Lower lobe of right lung (tissue), 2 donors: ENCODE results near the gene ALDH1B1. TPM values are rescaled to one million over a fixed set of nuclear protein-coding genes. Genes with fewer than 3 reads are reported as not detected.

Source experiments
- ATAC-seq, 2 donors: fragments of 200-7000 bp; cut with Tn5 transposase; one replicate each; pipeline ENCODE4 v1.9.1; 2020 to 2022; ENCODE audit warnings: mild to moderate bottlenecking in 2 of 2, moderate library complexity in 2 of 2
- DNase-seq: peaks from one replicate; pipeline ENCODE4 v3.0.0-alpha.2; 2020
- H3K27ac ChIP-seq: fragments of 200-600 bp; one replicate; pipeline ENCODE4 v1.8.0; 2022
- H3K27me3 ChIP-seq: fragments of 200-600 bp; one replicate; pipeline ENCODE4 v1.8.0; 2022; ENCODE audit warnings: low read depth
- H3K36me3 ChIP-seq: fragments of 200-600 bp; one replicate; pipeline ENCODE4 v1.8.0; 2022; ENCODE audit warnings: mild to moderate bottlenecking
- H3K4me1 ChIP-seq: fragments of 200-600 bp; one replicate; pipeline ENCODE4 v1.8.0; 2022
- H3K4me3 ChIP-seq: fragments of 200-600 bp; one replicate; pipeline ENCODE4 v1.8.0; 2022; ENCODE audit warnings: mild to moderate bottlenecking
- H3K9me3 ChIP-seq: fragments of 200-600 bp; one replicate; pipeline ENCODE4 v1.8.0; 2022
- CTCF ChIP-seq: fragments of 200-600 bp; IDR thresholded peaks from one replicate; pipeline ENCODE4 v1.8.0; 2022; ENCODE audit warnings: antibody characterized with exemption, mild to moderate bottlenecking
- intact Hi-C: fragments of 100-400 bp; cut with DNase I; formaldehyde crosslinking; loops from one replicate; pipeline ENCODE4 v1.11.0; 2022
- total RNA-seq: library from RNA; stranded (reverse); fragmentation: NEBNext Ultra II Directional; extraction: Animal tissue kit (Norgen Biotek cat#: 25700); gene quantifications from one replicate; pipeline ENCODE4 v1.2.1, GENCODE V29; 2021
- donor health status: DM: no; HTN: yes; CAD: no; lungs with severe emphysema.

The ALDH1B1 gene
- total RNA-seq, 1 donor from 2014 or later = 10.8 TPM

- H3K4me3 ChIP-seq = no peak overlapping the region
- intact Hi-C loops = no loop called here
- H3K27ac ChIP-seq = no peak overlapping the region
- H3K9me3 ChIP-seq = no peaks in the 10 kb centered on the region
- no peak for ATAC-seq
- no peak for DNase-seq
- no peaks in the 10 kb centered on the region for H3K36me3 ChIP-seq
- TF ChIP-seq CTCF = no peak
- no peaks in the 10 kb centered on the region for H3K4me1 ChIP-seq
- no peaks in the 10 kb centered on the region for H3K27me3 ChIP-seq
Measured at GRCh38 chr9:38380230-38380871, 12.2 kb upstream of the ALDH1B1 start.

DNA sequence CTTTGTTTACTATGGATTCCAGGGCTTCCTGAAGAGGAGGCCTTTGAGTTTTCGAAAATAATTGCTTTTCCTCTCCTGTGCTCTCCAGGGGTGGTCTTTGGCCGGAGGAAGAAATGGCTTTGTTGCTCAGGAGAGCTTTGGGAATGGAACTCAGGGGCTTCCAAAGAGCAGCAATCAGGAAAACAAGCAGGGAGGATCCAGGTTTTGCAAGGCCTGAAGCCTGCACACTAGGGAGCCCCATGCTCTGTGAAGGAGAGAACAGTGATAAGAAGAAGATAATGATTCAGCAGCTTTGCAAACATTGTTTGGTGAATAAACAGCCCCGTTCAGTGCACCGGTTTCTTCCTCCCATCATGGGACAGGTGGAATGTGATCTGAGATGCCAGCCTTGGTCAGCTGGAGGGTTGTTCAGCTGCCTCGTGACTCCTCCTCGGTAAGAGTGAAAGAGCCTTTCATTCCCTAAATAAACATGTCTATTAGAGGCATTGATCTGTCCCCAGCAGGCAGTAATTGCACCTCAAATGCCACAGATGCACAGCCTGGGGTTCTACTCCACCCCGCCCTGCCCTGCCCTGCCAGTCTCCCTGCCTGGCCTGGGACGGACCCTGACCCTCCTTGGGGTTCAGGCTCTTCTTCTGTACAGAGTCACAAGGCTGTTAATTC is 11.5 kb upstream of the ALDH1B1 start:
- Histone ChIP-seq H3K27ac (no peak overlapping the region), H3K4me3 (no peak overlapping the region), H3K27me3 (no peaks in the 10 kb centered on the region), H3K36me3 (no peaks in the 10 kb centered on the region), H3K4me1 (no peaks in the 10 kb centered on the region), H3K9me3 (no peaks in the 10 kb centered on the region)
- intact Hi-C loops = no loop called here
- ATAC-seq = no peak
- DNase-seq = no peak
- no peak for TF ChIP-seq CTCF

DNA sequence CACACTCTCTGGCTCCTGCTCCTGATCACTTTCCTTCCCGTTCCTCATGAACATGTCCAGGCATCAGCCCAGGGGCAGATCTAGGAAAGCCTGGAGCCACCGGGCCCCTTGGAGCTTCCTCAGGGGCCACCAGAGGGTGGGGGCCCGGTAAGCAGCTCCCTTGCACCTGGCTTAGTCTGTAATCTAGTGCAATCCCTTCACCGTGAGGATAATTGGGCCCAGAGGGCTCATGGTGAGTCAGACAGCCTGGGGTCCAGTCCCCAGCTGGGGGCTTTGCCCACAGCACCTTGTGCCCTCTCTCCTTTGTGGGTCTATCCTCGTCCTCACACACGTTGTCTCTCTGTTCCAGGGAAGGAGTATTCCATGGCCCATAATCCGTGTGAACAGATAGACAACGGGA is 10.4 kb upstream of the ALDH1B1 start:
- H3K9me3 ChIP-seq = no peaks in the 10 kb centered on the region
- H3K27me3 ChIP-seq = no peaks in the 10 kb centered on the region
- no peak overlapping the region for H3K4me3 ChIP-seq
- H3K27ac ChIP-seq = no peak overlapping the region
- intact Hi-C loops = no loop called here
- no peak for TF ChIP-seq CTCF
- ATAC-seq (no peak), DNase-seq (no peak)
- no peaks in the 10 kb centered on the region for H3K36me3 ChIP-seq
- no peaks in the 10 kb centered on the region for H3K4me1 ChIP-seq

- Histone ChIP-seq H3K27ac (no peak overlapping the region), H3K9me3 (no peaks in the 10 kb centered on the region), H3K27me3 (no peaks in the 10 kb centered on the region), H3K4me3 (no peak overlapping the region), H3K36me3 (no peaks in the 10 kb centered on the region), H3K4me1 (no peaks in the 10 kb centered on the region)
- ATAC-seq (no peak), DNase-seq (no peak)
- TF ChIP-seq CTCF = no peak
- intact Hi-C loops = no loop called here
Measured at GRCh38 chr9:38384990-38385848, 7.3 kb upstream of the ALDH1B1 start.

GRCh38 chr9:38385896-38386295 is 6.6 kb upstream of the ALDH1B1 start:
- Histone ChIP-seq H3K27me3 (no peaks in the 10 kb centered on the region), H3K27ac (no peak overlapping the region), H3K36me3 (no peaks in the 10 kb centered on the region), H3K4me3 (no peak overlapping the region), H3K4me1 (no peaks in the 10 kb centered on the region), H3K9me3 (no peaks in the 10 kb centered on the region)
- intact Hi-C loops = no loop called here
- ATAC-seq = no peak
- DNase-seq = no peak
- no peak for TF ChIP-seq CTCF
